Renal pelvis (tissue), 4 donors: Measurements from ENCODE around the gene DNAH17. TPM values are rescaled to one million over a fixed set of nuclear protein-coding genes. Genes with fewer than 3 reads are reported as not detected.

Experiments
- DNase-seq: peaks from one replicate; pipeline ENCODE4 v3.0.0-alpha.2; 2013
- polyA plus RNA-seq, 3 donors: library from polyadenylated mRNA; unstranded; fragments of 120-200 nt; gene quantifications; one replicate each; pipeline ENCODE4 v1.2.1, GENCODE V29; 2013; ENCODE audit not compliant: insufficient read length in 3 of 3

Gene DNAH17
- polyA plus RNA-seq, 3 donors: 2.2 to 4.4 (median 4.0) TPM

DNA sequence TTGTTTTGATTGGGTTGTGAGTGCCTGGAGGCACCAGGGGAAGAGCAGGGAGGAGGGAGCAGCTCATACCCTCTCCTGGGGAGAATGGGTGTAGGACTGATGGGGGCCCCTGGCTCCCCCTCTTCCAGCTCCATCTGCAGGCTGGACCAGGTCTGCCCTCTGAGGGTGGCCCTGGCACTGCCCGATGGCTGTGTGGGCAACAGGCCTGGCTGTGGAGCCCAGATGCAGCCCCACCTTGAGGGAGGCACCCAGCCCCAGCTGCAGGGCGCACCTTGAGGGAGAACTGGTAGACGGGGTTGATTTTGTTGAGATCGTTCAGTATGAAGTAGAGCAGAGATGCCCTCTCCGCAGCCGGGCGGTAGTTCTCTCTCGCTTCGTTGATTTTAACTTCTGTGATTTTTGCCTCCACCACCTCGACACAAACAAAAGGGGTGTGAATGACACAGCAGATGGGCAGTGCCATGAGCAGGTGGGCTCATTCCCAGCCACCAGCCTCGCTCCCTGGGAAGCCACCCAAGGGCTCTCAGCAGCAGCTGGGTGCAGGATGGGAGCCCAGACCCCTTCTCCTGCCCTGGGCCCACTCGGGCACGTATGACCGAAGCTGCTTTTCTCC, 127.1 kb downstream of the DNAH17 start:
- DNase-seq: no peak

DNA sequence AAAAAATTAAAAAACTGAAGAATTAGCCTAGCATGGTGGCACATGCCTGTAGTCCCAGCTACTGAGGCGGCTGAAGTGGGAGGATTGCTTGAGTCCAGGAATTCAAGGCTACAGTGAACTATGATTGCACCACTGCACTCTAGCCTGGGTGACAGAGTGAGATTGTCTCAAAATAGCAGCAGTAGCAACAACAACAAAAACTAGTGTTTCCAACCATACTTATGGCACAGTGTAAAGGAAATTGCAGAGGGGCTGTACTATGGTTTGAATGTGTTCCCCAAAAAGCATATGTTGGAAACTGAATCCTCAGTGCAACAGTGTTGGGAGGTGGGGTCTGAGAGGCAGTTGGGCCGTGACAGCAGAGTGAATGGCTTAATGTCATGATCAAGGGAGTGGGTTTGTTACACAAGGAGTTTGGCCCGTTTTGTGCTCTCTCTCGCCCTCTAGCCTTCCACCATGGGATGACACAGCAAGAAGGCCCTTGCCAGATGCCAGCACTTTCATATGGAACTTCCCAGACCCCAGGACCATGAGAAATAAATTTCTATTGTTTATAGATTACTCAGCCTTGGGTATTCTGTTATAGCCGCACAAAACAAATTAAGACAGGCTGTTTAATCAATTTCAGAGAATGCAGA, 128.7 kb downstream of the DNAH17 start:
- no peak for DNase-seq

DNA sequence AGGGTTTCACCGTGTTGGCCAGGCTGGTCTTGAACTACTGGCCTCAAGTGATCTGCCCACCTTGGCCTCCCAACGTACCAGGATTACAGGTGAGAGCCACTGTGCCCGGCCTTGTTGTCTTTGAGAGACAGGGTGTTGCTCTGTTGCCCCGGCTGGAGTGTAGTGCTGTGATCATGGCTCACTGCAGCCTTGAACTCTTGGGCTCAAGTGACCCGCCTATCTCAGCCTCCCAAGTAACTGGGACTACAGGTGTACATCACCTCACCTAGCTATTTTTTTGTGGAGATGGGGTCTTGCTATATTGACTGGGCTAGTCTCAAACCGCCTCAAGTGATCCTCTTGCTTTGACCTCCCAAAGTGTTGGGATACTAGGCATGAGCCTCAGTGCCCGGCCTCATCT, 130.4 kb downstream of the DNAH17 start:
- no peak for DNase-seq

DNA sequence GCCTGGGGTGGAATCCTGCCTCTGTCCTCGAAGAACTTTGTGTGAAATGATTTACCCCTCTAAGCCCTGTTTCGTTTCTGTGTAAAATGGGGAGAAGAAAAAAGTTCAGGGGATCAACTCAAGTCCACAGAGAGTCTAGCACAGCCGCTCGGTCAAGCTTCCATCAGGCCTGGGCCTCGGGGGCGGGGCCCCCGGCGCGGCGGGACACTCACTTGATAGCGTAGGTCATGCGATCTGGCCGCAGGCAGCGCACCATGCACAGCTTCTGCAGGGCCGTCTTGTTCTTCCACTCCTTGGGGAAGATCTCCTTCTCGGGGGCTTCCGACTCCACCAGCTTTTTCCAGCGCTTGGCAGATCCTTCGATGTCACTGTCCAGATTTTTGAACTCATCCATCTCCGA, 132.8 kb downstream of the DNAH17 start:
- DNase-seq: no peak

DNA sequence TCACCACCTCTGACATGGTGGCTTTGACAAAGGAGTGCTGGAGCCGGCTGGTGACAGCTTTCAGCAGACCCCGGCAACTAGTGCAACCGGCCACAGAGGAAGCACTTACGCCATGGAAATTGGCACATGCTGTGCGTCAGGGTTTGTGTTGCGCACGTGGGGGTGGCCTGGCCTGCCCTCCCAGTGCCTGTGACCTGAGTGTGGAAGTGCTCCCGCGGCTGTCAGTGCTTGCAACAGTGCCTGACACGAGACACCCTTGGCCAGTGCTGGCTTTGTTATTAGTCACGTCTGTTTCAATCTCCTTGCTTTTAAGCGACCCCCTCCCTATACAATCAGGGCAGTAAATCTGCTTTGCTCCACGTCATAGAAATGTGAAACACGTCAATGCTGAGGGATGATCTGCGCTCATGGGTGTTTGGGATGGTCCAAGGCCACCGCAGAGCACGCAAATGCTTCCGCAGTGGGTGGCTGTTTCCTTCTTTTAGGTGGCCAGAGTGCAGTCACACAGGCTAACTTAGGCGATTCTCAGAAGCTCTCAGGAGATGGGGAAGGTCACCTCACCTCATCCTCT, 134.5 kb downstream of the DNAH17 start:
- no peak for DNase-seq

DNA sequence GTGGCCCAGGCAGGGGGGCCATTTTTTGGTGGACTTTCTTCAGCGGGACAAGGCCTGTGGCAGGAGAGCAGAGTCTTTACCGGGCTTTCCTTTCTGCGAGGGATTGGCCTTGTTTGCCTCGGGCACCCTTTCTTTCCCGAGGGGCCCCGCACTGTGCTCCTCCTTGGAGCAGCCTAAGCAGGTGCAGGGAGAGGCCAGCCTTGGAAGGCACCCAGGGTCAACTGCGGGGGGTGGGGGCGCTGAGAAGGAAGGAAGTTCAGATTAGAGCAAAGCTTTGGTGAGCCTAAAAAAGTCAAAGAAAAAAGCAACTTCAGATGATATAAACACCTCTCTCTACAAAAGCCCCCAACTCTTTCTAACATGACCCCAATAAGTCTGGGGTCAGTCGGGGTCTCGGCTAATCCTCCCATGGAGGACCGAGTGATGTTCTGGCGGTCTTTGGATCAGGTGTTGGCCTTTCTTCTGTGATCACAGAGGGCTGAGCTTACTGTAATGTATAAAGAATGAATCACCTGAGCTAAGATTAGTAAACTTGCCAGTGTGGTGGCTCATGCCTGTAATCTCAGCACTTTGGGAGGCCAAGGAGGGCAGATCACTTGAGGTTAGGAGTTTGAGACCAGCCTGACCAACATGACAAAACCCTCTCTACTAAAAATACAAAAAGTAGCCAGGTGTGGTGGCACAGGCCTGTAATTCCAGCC, 135.8 kb downstream of the DNAH17 start:
- no peak for DNase-seq

DNA sequence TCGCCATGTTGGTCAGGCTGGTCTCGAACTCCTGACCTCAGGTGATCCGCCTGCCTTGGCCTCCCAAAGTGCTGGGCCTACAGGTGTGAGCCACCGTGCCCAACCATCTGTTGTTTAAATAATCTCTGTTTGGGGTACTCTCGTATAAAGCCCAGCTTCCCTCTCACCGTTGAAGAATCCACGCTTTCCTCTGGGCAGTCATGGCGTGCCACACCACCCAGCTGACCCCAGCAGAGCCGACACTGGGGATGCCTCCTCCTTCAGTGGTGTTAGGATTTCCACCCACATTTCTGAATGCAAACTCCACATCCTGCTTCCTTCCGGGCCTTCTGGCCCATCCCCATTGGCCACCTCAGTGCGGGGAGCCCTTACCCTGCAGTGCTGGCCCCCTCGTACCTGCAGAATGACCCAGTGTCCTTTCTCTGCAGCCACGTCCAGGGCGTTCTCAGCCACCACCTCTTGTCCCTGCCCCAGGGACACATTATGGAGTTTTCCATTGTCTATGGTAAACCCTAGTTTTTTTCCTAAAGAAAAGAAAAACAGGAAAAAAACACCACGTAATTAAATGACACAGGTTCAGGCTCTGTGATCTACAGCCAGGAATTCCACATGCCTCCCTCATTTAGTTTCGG, 138.4 kb downstream of the DNAH17 start:
- no peak for DNase-seq

DNA sequence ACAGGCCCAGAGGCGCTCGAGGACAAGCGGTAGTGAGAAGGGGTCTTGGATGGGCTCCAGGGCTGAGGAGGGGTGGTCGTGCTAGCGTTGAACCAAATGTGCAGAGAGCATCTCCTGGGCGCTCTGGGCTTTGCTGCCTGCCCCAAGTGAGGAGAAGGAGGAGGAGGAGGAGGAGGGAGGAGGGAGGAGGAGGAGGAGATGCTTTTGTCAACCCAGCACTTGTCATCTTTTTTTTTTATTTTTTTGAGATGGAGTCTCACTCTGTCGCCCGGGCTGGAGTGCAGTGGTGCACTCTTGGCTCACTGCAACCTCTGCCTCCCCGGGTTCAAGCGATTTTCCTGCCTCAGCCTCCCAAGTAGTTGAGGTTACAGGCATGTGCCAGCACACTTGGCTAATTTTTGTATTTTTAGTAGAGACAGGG, 138.9 kb downstream of the DNAH17 start:
- no peak for DNase-seq

DNA sequence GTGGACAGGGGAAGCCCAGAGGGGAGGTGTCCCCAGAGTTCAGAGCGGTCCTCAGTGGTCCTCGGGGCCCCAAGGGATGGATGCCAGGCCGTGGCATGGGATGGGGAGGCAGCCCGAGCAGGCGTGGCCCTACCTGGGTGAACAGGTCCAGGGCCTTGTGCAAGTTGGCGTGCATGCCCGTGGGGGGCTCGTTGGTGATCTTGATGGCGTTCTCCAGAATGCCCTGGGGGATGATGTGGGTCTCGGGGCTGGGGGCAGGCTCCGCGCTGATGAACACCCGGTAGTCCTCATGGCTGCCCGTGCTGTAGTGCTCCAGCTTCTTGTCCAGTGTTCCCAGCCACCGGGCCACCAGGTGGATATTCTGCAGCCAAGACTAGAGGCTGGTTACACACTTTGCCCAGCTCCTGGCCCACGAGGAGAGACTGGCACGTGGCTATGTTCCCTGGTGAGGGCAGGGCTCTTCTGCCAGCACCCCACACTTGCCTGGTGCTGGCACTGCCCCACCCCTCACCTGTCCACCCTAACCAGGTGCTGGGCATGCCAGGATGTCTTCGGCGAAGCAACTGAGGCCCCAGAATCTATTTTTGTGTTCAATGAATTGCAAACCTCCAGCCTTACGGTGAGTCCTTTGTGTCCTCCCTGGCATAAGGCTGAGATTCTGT, 139.6 kb downstream of the DNAH17 start:
- DNase-seq: no peak

DNA sequence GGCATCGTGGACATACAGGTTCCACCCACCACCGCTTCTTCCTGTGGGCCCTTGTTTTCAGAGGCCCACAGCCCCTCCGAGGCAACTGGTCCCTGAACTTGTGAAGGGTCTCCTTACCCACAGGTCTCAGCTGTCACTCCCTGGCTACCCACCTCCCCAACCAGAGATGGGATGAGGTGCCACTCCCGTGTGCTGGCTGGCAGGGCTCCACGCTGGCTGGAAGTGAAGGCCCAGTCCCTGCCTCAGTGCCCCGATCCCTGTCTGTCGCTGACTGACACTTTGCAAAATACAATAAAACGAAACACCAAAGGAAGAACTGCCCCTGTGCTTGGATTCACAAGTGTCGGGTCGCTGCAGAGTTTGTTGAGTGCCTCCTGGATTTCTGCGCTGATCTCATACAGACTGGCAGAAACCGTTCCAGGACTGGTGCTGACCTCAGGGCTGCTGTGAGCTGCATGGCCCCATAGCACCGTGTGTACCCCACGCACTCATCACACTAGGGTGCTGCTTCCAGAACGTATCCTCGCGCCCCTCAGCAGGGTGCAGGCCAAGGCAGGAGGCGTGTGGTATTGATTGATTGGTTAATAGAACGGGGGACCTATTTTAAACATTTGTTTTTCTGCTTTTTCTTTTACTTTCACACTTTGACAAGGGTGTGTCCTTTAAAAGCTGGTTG, 141.7 kb downstream of the DNAH17 start:
- no peak for DNase-seq

DNA sequence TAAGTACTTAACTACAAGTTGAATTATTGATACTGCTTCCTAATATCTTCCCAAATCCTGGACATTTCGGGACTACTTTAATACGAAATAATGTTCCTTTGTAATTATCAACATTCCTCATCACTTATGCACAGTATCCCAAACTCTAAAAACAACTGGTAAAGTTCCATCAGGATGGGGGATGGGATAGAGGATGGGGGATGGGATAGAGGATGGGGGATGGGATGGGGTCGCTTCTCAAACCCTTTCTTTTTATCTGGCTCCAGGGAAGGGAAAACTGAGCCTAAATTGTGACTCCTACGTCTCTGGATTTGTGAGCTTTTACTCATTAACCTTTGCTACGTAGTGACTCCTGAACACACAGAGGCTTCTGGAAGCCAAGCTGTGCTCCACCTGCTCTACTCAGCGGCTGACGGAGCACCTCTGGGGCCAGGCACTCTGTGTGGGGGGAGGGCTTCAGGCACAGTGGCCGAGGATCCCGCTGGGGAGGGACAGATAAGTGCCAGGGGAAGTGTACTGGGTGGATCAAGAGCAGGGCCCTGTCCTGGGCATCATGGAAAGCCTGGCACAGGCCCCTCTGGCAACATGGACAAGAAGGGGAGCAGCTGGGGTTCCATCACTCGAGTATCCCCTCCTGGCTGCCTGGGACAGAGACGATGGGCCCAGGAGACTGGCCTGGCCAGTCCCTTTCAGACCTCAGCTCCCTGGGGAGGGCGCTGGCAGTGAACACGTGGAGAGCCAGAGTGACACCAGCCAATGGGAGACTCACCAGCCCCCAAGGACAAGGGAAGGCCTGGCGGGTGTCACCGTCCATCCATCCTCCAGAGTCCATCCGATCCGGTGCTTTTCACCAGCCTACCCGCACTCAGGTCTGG, 142.5 kb downstream of the DNAH17 start:
- DNase-seq: no peak

DNA sequence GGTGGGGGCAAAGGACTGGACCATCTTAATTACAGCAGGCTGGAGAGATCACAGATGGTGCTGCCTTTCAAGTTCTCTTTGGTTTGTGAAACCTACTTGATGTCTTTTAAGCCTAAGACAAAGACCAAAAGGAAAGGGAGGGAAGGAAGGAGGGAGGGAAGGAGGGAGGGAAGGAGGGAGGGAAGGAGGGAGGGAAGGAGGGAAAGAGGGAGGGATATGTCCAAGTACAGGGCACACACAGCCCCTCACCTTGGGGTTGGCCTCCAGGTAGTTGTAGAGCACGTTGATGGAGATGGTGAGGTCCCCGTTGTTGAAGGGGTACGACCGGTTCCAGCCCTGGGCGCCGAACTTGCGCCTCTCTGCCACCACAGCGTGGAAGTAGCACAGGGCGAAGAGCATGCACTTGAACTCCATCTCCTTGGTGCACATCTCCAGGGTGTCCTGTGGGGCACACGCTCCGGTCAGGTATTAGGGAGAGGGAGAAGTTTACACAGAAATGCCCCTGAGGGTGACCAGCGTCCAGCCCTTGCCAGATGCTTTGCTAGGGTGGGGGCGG, 143.3 kb downstream of the DNAH17 start:
- no peak for DNase-seq

DNA sequence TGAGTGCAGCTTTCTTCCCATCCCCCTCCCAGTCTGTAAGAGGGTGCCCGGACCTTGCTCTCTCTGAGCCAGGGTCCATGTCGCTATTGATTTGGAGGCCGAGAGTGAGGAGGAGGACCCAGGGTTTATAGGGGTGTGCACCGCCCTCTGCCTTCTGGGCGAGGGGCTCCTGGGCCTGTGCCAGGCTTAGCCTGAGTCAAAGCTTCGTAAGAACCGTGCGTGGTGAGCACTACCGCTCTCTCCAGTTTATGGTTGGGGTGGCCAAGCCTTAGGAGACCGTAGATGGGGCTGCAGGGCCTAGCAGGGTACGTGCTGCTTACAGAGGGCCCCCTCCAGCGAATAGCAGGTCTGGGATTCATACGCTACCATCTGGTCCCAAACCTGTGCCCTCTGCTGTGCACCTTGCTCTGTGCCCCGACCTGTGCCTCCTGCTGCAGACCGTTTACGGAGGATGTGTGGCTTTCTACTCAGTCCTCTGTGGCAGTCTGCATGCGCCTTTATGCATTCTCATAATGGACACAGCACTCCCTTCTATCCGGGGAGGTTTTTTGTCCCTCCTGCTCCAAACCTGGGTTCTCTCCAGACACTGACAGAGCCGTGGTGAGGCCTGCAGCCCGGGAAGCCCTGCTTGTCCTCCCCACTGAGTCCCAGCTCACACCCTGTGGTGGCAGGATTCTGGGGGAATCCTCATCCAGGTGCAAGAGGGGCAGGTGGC, 144.0 kb downstream of the DNAH17 start:
- DNase-seq: no peak

DNA sequence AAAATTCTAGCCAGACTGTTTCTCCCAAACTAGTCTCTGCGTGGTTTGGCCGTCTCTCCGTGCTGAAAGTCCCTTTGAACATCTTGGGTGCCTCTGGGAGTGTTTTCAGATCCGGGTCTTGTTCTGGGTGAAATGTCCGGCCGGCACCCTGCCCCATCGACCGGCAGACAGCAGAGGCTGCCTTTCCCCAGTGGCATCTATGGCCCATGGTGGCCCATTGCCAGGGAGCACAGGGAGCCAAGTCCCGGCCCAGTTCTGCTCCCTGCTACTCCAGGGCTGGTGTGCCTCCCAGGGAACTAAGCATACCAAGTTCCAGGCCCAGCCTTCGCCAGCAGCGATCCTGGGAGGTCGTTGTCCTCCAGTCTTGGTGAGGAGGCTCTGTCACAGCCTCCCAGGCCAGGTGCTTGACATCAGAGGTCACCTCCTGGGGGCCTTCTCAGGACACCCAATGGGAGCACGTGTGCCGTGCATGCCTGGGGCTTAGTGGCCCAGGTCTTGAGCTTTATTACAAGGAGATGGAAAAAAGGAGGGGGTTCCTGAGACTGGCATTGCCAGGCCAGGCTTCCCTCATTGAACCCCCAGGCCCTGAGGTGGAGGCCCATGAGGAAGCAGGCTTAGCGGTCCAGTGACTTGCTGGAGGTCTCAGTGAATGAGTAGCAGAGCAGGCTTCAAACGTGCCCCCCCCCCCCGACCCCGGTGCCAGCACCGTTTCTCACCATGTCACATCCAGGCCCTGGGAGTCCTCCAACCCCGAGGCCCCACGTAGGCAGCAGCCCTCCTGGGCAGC, 144.8 kb downstream of the DNAH17 start:
- DNase-seq: no peak

DNA sequence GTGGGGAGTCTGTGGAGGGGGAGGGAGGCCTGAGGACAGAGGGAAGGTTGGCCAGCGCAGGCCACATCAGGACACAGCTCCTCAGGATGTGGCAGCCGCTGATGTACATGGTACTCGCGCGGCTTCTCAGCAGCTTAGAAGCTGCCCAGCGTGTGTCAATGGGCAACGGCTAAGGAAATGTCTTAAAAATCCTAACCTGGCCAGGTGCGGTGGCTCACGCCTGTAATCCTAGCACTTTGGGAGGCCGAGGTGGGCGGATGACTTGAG, 145.6 kb downstream of the DNAH17 start:
- DNase-seq: no peak

DNA sequence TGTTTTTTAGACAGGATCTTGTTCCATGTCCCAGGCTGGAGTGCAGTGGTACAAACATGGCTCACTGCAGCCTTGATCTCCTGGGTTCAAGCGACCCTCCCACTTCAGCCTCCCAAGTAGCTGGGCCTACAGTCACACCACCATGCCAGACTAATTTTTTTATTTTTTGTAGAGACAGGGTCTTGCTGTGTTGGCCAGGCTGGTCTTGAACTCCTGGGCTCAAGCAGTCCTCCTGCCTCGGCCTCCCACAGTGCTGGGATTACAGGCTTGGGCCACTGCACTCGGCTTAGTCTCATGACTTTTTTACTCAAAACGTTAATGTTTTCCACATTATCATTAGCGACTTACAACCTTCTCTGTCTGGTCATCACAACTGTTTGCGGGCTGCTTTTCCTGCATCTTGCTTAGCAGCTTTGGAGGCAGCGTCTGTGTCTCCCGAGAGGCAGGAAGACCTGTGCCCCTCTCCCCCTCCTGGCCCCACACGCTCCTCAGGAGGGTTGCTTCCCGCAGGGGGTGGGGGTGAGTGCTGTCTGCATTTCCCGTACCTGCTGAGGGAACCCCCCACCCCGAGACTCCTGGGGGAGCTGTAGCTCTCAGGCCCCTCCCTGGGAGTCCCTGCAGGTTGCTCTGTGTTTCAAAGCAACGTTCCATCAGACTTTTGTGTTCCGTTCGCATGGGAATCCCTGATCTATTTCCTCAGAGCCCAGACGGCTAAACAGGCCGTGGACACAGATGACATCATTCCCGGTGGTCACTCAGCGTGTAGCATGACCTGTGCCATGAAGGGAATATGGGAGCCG, 146.1 kb downstream of the DNAH17 start:
- DNase-seq: no peak

DNA sequence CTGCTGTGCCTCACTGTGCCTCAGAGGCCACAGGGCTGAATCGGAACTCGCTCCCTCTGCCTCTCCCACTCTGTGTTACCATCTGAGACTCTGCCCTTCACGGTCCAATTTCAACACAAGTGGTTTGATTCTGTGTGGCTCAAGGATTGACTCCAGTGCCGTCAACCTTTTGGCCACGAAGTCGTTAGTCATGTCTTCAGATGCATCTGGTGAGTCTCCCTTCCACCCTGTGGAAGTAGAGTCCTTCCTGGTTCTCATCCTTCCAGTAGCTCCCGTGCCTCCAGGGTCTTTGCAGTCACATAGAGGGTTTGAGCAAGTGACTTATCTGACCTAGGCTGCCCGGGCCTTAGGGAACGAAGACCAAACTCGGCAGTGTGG, 147.6 kb downstream of the DNAH17 start:
- DNase-seq: no peak
